GDM1 (cell line): ENCODE results near the gene DPP8.
"Not testable (repeated sequence)": the region's sequence is repeated elsewhere in the genome, so short reads cannot be mapped to it uniquely, and the experiment has no call there.

Source experiments
- DNase-seq: peaks from one replicate; lab custom pipeline; 2025; lab: John Stamatoyannopoulos, UW

The DPP8 gene

GRCh38 chr15:65516997-65517865, at the start of gene DPP8:
DPP8 (minus strand) TSS chr15:65517689; CDS start chr15:65512553, 5,136 bp downstream.
- peak; percentile 92 for DNase-seq

GRCh38 chr15:65561934-65562333, 44.4 kb upstream of the DPP8 start:
- no peak for DNase-seq

DNA sequence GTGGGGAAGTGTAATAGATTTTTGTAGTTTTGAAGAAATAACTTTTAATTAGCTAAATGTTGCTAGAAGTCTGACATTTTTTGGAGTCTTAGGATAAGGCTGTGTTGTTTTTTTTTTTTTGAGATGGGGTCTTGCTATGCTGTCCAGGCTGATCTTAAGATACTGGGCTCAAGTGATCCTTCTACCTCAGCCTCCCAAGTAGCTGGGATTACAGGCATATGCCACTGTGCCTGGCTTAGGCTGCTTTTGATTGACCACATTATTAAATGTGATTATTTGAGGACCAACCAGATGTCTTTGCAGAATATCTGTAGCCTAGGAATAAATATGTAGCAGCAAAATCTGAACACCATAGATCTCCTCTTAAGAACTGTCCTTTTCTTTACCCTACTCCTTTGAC, 42.5 kb upstream of the DPP8 start:
- DNase-seq = no peak

GRCh38 chr15:65558997-65559760, 41.7 kb upstream of the DPP8 start:
- DNase-seq = no peak

DNA sequence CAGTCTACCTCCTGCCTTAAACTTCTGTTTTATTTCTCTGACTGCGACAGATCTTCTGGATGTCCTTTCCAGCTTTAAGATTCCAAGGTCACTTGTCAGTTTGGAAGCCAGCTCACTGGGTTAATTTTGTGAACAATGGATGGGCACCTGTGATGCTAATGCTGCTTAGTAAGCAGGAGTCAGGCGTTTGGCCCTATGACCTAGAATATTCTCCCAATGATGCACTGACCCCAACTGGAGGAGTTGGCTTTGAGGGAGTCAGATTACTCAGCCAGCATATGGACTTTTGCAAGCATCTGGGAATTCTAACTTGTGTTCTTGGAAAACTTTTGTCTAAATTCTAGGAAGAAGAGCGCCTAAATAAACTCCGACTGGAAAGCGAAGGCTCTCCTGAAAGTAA, 40.8 kb upstream of the DPP8 start:
- no peak for DNase-seq

DNA sequence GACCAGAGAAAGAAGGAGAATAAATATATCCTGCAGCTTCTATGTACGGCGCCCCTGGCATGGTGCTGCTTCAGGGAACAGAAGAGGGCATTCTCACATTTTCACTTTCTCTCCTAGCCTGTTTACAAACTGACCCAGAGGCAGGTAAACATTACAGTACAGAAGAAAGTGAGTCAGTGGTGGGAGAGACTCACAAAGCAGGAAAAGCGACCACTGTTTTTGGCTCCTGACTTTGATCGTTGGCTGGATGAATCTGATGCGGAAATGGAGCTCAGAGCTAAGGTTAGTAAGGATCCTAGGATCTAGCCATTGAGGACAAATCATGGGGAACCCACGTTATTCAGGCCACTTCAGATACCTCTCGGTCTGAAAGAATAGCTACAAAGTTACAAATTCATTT, 39.1 kb upstream of the DPP8 start:
- no peak for DNase-seq

DNA sequence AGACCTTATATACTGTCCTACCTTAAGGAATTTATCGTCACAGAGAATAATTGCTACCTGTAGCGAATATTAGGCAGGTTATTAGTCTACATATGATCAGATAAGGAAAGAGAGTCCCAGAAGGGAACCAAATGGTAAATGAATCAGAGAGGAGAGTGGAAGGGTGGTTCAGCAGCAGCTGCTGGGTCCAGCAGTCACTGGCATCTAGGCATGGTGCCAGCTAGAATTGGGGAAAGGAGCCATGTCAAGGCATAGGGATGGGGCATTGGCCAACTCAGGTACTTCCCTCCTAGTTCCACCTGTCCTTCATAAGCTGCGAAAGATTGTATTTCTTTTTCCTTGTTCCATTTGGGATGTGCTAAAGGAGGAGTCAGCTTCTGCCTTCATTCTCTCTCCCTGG, 36.2 kb upstream of the DPP8 start:
- no peak for DNase-seq

DNA sequence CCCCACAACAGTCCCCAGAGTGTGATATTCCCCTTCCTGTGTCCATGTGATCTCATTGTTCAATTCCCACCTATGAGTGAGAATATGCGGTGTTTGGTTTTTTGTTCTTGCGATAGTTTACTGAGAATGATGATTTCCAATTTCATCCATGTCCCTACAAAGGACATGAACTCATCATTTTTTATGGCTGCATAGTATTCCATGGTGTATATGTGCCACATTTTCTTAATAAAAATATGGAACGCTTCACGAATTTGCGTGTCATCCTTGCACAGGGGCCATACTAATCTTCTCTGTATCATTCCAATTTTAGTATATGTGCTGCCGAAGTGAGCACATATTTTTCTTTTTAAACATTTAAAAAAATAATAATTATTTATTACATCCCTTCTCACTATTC, 35.4 kb upstream of the DPP8 start:
- DNase-seq = not testable (repeated sequence)

- no peak for DNase-seq
Measured at GRCh38 chr15:65551183-65551582, 33.7 kb upstream of the DPP8 start.

DNA sequence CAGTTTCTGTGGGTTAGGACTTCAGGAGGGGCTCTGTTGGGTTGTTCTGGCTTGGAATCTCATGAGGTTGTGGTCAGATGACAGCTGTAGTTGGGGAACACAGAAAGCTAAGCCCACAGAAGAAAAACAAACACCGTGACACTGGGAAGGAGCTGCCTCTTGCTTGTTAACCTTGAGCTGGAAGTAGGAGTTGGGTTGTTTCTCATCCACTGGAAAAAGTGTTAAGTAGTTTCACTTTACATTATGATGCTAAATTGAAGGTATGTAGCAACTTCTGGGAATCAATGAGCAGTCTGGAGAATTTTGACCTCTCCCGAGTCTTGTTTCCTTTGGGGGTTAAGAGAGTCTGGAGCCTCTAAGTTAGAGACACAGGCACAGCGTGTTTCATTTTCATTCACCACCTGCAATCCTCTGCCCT, 33.2 kb upstream of the DPP8 start:
- no peak for DNase-seq

GRCh38 chr15:65549288-65549687, 31.8 kb upstream of the DPP8 start:
- not testable (repeated sequence) for DNase-seq

DNA sequence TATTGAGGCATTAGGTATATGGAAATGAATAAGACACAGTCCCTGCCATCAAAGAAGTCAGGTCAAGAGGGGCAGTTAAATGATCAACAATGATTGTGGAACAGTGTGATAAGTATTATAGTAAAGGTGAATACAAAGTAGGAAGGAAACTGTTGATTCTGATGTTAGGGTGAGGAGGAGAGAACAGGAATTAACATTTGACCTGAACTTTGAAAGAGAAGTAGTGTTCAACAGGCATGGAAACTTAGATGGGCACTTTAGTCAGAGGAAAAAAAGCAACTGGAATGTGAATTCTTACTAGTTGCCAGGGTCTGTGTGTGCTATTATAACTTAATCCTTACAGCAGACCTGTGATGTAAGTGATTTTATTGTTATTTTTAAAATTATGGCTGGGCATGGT, 30.4 kb upstream of the DPP8 start:
- DNase-seq = no peak

GRCh38 chr15:65541231-65541820, 23.8 kb upstream of the DPP8 start:
- DNase-seq = no peak

GRCh38 chr15:65540314-65540713, 22.8 kb upstream of the DPP8 start:
- no peak for DNase-seq

GRCh38 chr15:65535192-65535591, 17.7 kb upstream of the DPP8 start:
- no peak for DNase-seq

- no peak for DNase-seq
Measured at GRCh38 chr15:65533057-65533756, 15.7 kb upstream of the DPP8 start.

- no peak for DNase-seq
Measured at GRCh38 chr15:65532738-65533051, 15.2 kb upstream of the DPP8 start.

DNA sequence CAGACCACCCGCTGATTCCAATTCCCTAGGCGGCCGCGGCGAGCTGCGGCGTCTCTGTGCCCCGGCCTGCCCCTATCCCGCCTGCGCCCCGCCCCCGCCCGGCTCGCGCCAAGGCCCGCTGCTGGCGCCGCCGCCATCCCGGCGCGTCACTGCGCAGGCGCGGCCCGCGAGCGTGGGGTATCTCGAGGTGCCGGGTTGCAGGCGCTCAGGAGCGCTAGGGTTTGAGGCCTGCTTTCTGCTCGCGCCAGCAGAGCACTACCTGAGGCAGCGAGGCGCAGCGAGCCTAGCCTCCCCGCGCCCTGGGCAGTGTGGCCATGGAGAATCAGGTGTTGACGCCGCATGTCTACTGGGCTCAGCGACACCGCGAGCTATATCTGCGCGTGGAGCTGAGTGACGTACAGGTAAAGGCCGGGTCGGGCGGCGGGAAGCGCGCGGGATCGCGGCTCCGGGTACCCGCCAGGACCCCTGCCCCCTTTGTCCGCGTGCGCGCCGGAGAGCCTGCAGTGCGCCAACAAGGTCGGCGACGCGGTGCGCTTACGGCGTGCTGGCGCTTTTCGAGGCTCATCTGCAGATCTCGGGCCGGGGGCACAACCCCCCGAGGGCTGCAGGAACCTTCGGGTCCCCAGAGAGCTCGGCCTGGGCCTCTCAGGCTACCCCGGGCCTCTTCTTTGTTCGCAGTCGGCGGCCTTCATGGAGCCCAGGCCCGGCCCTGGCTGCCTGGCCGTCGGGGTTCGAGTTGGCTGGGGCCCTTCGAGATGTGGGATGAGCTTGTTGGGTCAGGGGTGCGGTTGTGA, 13.0 kb upstream of the DPP8 start, which contains the start of gene HACD3:
Gene HACD3, plus strand, starts transcription at position 146 of the 794 bp plus-strand sequence. Its CDS starts 169 bp downstream, at position 315.
- peak; percentile 88 for DNase-seq

DNA sequence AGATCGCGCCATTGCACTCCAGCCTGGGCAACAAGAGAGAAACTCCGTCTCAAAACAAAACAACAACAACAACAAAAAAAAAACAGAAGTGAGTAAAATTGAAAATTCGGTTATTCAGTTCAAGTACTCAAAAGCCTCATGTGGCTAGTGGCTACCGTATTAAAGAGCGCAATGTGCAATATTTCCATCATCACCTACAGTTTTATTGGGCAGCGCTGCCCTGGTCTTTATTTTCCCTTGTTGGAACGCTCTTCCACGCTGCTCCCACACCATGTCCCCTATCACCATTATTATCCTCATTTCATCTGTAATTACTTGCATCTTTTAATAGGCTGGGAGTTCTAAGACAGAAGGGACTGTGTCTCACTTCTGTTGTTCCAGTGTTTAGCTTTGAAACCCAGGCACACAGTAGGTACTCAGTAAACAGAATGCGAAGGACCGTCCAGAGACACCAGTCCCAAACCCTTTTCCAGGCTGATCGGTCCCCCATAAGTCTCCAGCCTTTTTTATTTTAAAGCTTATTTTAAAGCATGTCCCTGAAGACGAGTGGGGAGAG, 12.4 kb upstream of the DPP8 start:
- no peak for DNase-seq

DNA sequence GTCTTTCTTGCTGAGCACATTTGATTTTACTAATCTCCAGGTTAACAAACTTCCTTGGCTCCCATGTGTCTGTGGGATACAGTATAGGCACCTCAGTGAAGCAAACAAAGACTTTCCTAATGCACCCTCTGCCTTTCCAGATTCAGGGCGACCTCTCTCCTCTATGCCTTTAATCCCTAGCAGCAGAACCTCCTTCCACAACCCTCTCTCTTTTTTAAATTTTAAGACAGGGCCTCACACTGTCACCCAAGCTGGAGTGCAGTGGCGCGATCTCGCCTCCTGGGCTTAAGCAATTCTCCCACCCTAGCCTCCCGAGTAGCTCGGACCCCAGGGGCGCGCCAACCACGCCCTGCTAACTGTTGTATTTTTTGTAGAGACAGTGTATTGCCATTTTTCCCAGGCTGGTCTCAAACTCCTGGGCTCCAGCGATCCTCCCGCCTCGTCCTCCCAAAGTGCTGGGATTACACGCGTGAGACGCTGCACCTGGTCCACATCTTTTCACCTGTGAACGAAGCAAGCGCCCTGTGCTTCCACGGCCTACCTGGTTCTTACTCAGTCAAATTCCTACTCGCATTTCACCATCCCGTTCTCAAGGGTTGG, 11.1 kb upstream of the DPP8 start:
- no peak for DNase-seq

- no peak for DNase-seq
Measured at GRCh38 chr15:65525622-65526021, 8.1 kb upstream of the DPP8 start.
